Stimulated activated CD4-positive, alpha-beta T cell treated with anti-CD3 and anti-CD28 coated beads, Interleukin-1b, Interleukin-23, amount 100 ng/mL, for 48 hours (primary cell): Measurements from ENCODE around the gene RORC.

Experiments used
- DNase-seq: peaks from one replicate; pipeline ENCODE4 v3.0.0-alpha.2; 2020

RORC gene

DNA sequence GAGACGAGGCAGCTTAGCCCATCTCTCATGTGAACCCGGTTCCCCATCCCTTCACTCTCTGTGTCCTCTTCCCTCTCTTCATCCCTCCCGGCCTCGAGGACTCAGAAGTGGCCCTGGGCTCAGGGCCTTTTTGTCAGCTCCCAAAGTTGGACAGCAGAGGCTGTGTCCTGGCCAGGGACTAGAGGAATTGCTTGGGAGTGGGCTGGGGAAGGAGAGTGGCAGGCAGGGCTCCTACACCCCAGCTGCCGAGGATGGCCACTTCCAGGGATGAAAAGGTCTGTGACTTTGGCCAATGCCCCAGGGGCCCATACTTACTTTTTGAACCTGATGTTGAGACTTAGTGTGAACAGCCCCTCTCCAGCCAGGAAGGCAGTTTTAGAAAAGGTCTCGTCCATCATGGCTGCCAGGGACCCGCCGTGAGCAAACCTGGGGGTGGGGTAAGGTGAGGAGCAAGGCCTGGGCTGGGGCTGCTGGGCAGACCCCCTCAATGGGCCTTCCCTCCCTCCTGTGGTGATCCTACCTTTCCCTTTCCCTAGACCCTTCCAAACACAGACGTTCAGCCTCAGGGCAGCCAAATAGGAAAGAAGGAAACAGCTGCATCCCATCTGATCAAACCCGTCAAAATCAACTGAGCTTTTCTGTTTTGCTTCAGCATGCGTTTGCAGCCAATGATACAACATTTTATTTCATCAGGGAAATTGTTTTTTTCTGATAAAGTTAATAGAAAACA, 16.4 kb upstream of the RORC start:
- no peak for DNase-seq

DNA sequence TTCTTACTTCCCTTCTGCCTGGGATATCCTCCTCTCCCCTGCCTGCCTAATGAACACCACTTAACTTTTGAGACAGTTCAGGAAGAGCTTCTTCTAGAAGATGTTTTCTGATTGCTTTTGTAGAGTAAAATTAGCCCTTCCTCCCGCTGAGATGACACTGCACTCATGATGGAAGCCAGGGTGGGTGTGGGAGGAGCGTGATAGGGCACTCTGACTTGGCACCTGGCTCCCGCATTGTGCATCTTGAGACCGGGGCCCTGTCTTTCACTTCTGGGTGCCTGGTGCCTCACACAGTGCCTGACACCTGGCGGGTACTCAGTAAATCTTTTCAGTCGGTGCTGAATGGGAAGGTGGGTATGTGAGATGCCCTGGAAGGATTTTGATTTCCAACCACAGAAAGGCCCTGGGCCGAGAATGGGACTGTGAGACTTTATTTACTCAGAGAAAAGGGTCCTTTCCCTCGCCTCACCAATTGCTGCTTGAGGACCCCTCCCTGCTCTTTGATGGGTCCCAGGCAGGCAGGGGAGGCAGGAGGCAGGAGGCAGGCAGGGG, 15.2 kb upstream of the RORC start:
- peak; percentile 52 for DNase-seq

- DNase-seq: peak; percentile 46
These were observed 14.5 kb upstream of the RORC start for GRCh38 chr1:151846062-151846568.

DNA sequence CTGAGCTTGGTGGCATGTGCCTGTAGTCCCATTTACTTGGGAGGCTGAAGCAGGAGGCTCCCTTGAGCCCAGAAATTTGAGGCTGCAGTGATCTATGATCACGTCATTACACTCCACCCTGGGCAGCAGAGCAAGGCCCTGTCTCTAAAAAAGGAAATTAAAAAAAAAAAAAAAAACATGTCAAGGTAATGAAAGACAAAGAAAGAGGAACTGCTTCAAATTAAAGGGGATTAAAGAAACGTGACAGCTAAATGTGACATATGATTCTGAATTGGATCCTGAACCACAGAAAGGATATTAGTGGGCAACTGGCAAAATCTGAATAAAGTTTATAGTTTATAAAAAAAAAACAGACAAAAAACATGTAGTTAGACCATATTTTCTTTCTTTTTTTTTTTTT, 11.8 kb upstream of the RORC start:
- no peak for DNase-seq

GRCh38 chr1:151841141-151841540, 9.5 kb upstream of the RORC start:
- DNase-seq: no peak

- no peak for DNase-seq
These were observed 8.8 kb upstream of the RORC start for GRCh38 chr1:151840421-151840820.

- DNase-seq: peak; percentile 72
These were observed 8.1 kb upstream of the RORC start, which contains the start of gene C2CD4D for GRCh38 chr1:151839457-151840403. Gene C2CD4D, minus strand, starts transcription at chr1:151839820. Its CDS starts 831 bp downstream, at chr1:151838989.

GRCh38 chr1:151839082-151839412, 7.4 kb upstream of the RORC start:
- DNase-seq: no peak

GRCh38 chr1:151838222-151839081, 6.8 kb upstream of the RORC start:
- peak; percentile 44 for DNase-seq

DNA sequence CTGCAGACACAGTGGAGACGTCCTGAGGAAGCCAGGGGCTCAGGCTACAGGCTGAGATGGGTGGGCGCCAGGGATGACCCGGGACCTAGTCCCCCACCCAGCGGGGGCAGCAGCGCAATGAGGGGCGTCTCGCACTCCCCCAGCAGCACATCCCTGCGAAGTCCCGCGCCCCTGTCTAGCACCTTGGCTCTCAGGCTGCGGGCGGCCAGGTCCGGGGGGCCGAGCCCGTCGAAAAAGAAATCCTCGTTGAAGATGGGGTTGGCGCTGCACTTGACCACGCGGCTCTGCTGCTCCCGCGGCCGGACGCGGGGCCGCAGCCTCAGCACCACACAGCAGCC, 6.3 kb upstream of the RORC start:
- no peak for DNase-seq

DNA sequence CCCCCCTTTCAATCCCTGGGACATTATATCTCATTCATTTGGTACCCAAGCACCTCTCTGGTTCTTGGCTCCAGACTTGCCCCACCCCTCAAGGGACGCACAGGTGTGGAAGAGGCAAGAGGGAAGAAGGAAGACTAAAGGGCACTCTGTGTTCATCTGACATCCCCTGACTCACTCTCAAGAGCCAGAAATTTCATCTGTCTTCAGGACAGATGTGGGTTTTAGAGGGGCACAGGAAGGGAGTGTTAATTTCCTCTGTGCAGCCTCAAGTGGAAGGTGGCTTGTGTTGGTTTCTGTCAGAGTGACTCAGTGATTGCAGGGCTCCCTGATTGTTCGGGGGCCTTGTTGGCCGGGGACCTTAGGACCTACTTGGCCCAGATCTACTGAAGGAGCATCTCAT, 5.6 kb upstream of the RORC start:
- DNase-seq: no peak

- no peak for DNase-seq
These were observed 4.0 kb upstream of the RORC start for GRCh38 chr1:151835596-151835995.

- DNase-seq: no peak
These were observed 2.6 kb upstream of the RORC start for GRCh38 chr1:151834239-151834638.

GRCh38 chr1:151833172-151833900, 1.7 kb upstream of the RORC start:
- DNase-seq: no peak

- DNase-seq: no peak
These were observed 847 bp upstream of the RORC start for GRCh38 chr1:151832318-151832980.

GRCh38 chr1:151831256-151831591, 378 bp downstream of the RORC start:
- no peak for DNase-seq

GRCh38 chr1:151830055-151830454, 1.5 kb downstream of the RORC start:
- DNase-seq: no peak

GRCh38 chr1:151829352-151830046, 2.1 kb downstream of the RORC start:
- no peak for DNase-seq

- no peak for DNase-seq
These were observed 2.7 kb downstream of the RORC start for GRCh38 chr1:151828921-151829320.

DNA sequence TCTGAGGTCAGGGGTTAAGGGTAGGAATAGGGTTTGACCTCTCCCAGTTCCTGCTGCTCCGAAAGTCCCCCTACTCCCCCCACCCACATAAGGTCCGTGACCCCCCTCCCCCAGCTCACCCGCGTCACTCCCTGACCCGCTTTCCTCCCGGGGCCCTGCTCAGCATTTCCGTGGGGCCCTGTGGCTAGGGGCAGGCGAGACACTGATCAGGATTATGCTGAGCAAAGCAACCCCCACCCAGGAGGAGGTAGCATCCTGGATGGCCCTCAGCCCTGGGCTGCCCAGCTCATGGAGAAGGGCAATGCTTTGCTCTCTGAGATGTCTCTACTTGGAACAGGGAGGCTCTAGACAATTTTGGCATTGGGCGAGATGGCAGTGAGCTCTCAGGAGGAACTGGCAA, 3.7 kb downstream of the RORC start:
- DNase-seq: no peak
